GM23338 (cell line): ENCODE data around the gene CHKB. TPM values are rescaled to one million over a fixed set of nuclear protein-coding genes. Genes with fewer than 3 reads are reported as not detected.

Source experiments
- ATAC-seq: fragments of 200-7000 bp; cut with Tn5 transposase; 3 replicates; pipeline ENCODE4 v1.9.1; 2020
- DNase-seq: peaks from one replicate; pipeline ENCODE4 v3.0.0-alpha.2; 2015; ENCODE audit warnings: low spot score
- H2AFZ ChIP-seq: fragments of 200-600 bp; sonication (generic); 2 replicates; pipeline ENCODE4 v1.8.0; 2016; ENCODE audit warnings: antibody characterized with exemption, mild to moderate bottlenecking, moderate library complexity
- H3F3A ChIP-seq: fragments of 200-600 bp; sonication (generic); replicated peaks from 2 replicates; pipeline ENCODE4 v1.8.0; 2017; ENCODE audit warnings: antibody characterized with exemption, mixed run types, low read depth
- H3K27ac ChIP-seq: fragments of 200-600 bp; sonication (generic); 2 replicates; pipeline ENCODE4 v1.6.1; 2016; ENCODE audit warnings: low read depth
- H3K27me3 ChIP-seq: fragments of 200-600 bp; sonication (generic); 2 replicates; pipeline ENCODE4 v1.8.0; 2016; ENCODE audit warnings: mild to moderate bottlenecking, mixed run types, moderate library complexity; ENCODE audit not compliant: insufficient read depth
- H3K36me3 ChIP-seq: fragments of 200-600 bp; sonication (generic); 2 replicates; pipeline ENCODE4 v1.8.0; 2016; ENCODE audit warnings: mild to moderate bottlenecking; ENCODE audit not compliant: insufficient read depth
- H3K4me1 ChIP-seq: fragments of 200-600 bp; sonication (generic); 2 replicates; pipeline ENCODE4 v1.8.0; 2016; ENCODE audit warnings: mild to moderate bottlenecking, moderate library complexity; ENCODE audit not compliant: insufficient read depth
- H3K4me2 ChIP-seq: fragments of 200-600 bp; sonication (generic); 2 replicates; pipeline ENCODE4 v1.7.1; 2017; ENCODE audit warnings: mixed run types
- H3K4me3 ChIP-seq: fragments of 200-600 bp; sonication (generic); 2 replicates; pipeline ENCODE4 v1.6.1; 2016; ENCODE audit warnings: mixed run types
- H3K79me2 ChIP-seq: fragments of 200-600 bp; sonication (generic); replicated peaks from 2 replicates; pipeline ENCODE4 v1.8.0; 2017; ENCODE audit warnings: mild to moderate bottlenecking; ENCODE audit not compliant: insufficient read depth
- H3K9me2 ChIP-seq: fragments of 200-600 bp; sonication (generic); 2 replicates; pipeline ENCODE4 v1.8.0; 2017; ENCODE audit not compliant: insufficient read depth
- H4K20me1 ChIP-seq: fragments of 200-600 bp; sonication (generic); replicated peaks from 2 replicates; pipeline ENCODE4 v1.8.0; 2017; ENCODE audit warnings: mild to moderate bottlenecking; ENCODE audit not compliant: insufficient read depth
- H3K27ac Mint-ChIP-seq: 2 replicates; pipeline ENCODE4 v1.8.0; 2020; ENCODE audit warnings: inconsistent platforms, mild to moderate bottlenecking, moderate library complexity, mixed read lengths
- H3K27me3 Mint-ChIP-seq: 3 replicates; pipeline ENCODE4 v1.8.0; 2022; ENCODE audit warnings: low read depth, mild to moderate bottlenecking, moderate library complexity, mixed read lengths, inconsistent platforms; ENCODE audit not compliant: insufficient read depth, poor library complexity
- H3K36me3 Mint-ChIP-seq: 3 replicates; pipeline ENCODE4 v1.8.0; 2021; ENCODE audit warnings: low read depth, mild to moderate bottlenecking, inconsistent platforms, moderate library complexity, mixed read lengths
- H3K4me1 Mint-ChIP-seq: 3 replicates; pipeline ENCODE4 v1.8.0; 2020; ENCODE audit warnings: mild to moderate bottlenecking, inconsistent platforms, mixed read lengths
- H3K4me3 Mint-ChIP-seq: 3 replicates; pipeline ENCODE4 v1.8.0; 2021; ENCODE audit warnings: moderate library complexity, mild to moderate bottlenecking, inconsistent platforms, mixed read lengths
- H3K9me3 Mint-ChIP-seq: 3 replicates; pipeline ENCODE4 v1.8.0; 2020; ENCODE audit warnings: moderate library complexity, mild to moderate bottlenecking, inconsistent platforms, mixed read lengths
- CTCF ChIP-seq, 2 experiments: fragments of 200-600 bp in 1 of 2; sonication (generic) in 1 of 2; conservative IDR thresholded peaks; 2 replicates each; pipeline versions ENCODE4 v1.5.1 to v1.6.1; 2016 to 2017; ENCODE audit warnings: antibody characterized with exemption in 2 of 2, low read depth in 2 of 2, mild to moderate bottlenecking in 2 of 2, moderate library complexity in 1 of 2
- EZH2 ChIP-seq: fragments of 200-600 bp; sonication (generic); IDR thresholded peaks from one replicate; pipeline ENCODE4 v1.8.0; 2017; ENCODE audit warnings: antibody characterized with exemption, mild to moderate bottlenecking, low read depth; ENCODE audit not compliant: unreplicated experiment
- EZH2phosphoT487 ChIP-seq: fragments of 200-600 bp; sonication (generic); IDR thresholded peaks from one replicate; pipeline ENCODE4 v1.8.1; 2018; ENCODE audit warnings: antibody characterized with exemption; ENCODE audit not compliant: unreplicated experiment
- JUNB ChIP-seq: IDR thresholded peaks from one replicate; pipeline ENCODE4 v1.6.1; 2016; ENCODE audit warnings: antibody characterized with exemption; ENCODE audit not compliant: unreplicated experiment
- NANOG ChIP-seq: IDR thresholded peaks from 2 replicates; pipeline ENCODE4 v1.6.1; 2016; ENCODE audit warnings: antibody characterized with exemption, borderline replicate concordance
- REST ChIP-seq: IDR thresholded peaks from one replicate; pipeline ENCODE4 v1.6.1; 2018; ENCODE audit warnings: antibody characterized with exemption; ENCODE audit not compliant: unreplicated experiment
- STAT1 ChIP-seq: IDR thresholded peaks from one replicate; pipeline ENCODE4 v1.6.1; 2016; ENCODE audit warnings: antibody characterized with exemption; ENCODE audit not compliant: unreplicated experiment
- ZNF114 ChIP-seq: fragments of 250-450 bp; sonication (Bioruptor Pico); IDR thresholded peaks from 2 replicates; pipeline ENCODE4 v1.5.0; 2020; ENCODE audit warnings: mild to moderate bottlenecking, moderate library complexity
- ZNF331 ChIP-seq: fragments of 250-450 bp; sonication (Bioruptor Pico); IDR thresholded peaks from 2 replicates; pipeline ENCODE4 v1.5.0; 2020; ENCODE audit warnings: low read depth, mild to moderate bottlenecking, moderate library complexity
- polyA plus RNA-seq: library from polyadenylated mRNA; unstranded; fragments of >200 nt; fragmentation: Nextera tagmentation; extraction: Ambion mirVana; gene quantifications from 2 replicates; pipeline ENCODE4 v1.2.1, GENCODE V29; 2016
- total RNA-seq: library from RNA; depleted of rRNA; stranded (reverse); fragments of >200 nt; shearing (Covaris generic); gene quantifications from 2 replicates; pipeline ENCODE4 v1.2.3, GENCODE V29; 2014

CHKB gene
- total and polyA plus RNA-seq, 2 experiments from 2014 or later: 51.2 to 61.6 TPM

- Histone ChIP-seq H2AFZ (no peak overlapping the region), H3K79me2 (no peaks in the 10 kb centered on the region), H4K20me1 (no peaks in the 10 kb centered on the region), H3K36me3 (no peaks in the 10 kb centered on the region), H3K4me3 (no peak overlapping the region), H3K9me2 (no peaks in the 10 kb centered on the region), H3K27ac (no peak overlapping the region), H3F3A (0 out of 2 replicates have a peak, but pooled peaks cover 5% of the 10 kb centered on the region), H3K4me2 (no peak overlapping the region), H3K27me3 (peaks cover 9% of the 10 kb centered on the region; the same call in 1 of the 2 replicates), H3K4me1 (peaks cover 5% of the 10 kb centered on the region)
- no peaks in the 10 kb centered on the region for H3K36me3 Mint-ChIP-seq
- TF ChIP-seq ZNF114 (CRISPR knock-in tag) (no peak), CTCF (conservative IDR thresholded peaks at IDR 0.05; ENCODE audit: low read depth in 2 of 2) (peak; percentile 52 to 64)
- DNase-seq: no peak
- H3K9me3 Mint-ChIP-seq: no peaks in the 10 kb centered on the region
- H3K27me3 Mint-ChIP-seq: peaks cover 14% of the 10 kb centered on the region
- peak; percentile 8; the same call in 1 of the 3 replicates for ATAC-seq
- peak overlapping the region; percentile 46; the same call in 2 of the 3 replicates for H3K4me3 Mint-ChIP-seq
- H3K27ac Mint-ChIP-seq: no peak overlapping the region
- peaks cover 22% of the 10 kb centered on the region for H3K4me1 Mint-ChIP-seq
These were observed 39.5 kb upstream of the CHKB start for GRCh38 chr22:50621948-50622722.

- Histone ChIP-seq H2AFZ (no peak overlapping the region), H3K27me3 (peaks cover 9% of the 10 kb centered on the region; the same call in 1 of the 2 replicates), H3K79me2 (no peaks in the 10 kb centered on the region), H3K4me2 (no peak overlapping the region), H3K36me3 (no peaks in the 10 kb centered on the region), H3K4me3 (no peak overlapping the region), H3K9me2 (no peaks in the 10 kb centered on the region), H3K4me1 (peaks cover 4% of the 10 kb centered on the region; the same call in 1 of the 2 replicates), H4K20me1 (no peaks in the 10 kb centered on the region), H3F3A (0 out of 2 replicates have a peak, but pooled peaks cover 5% of the 10 kb centered on the region), H3K27ac (no peak overlapping the region)
- no peak for ATAC-seq
- H3K27ac Mint-ChIP-seq: no peak overlapping the region
- no peaks in the 10 kb centered on the region for H3K36me3 Mint-ChIP-seq
- DNase-seq: no peak
- H3K4me1 Mint-ChIP-seq: peaks cover 22% of the 10 kb centered on the region
- H3K4me3 Mint-ChIP-seq: peak overlapping the region; percentile 46; the same call in 1 of the 3 replicates
- peaks cover 14% of the 10 kb centered on the region for H3K27me3 Mint-ChIP-seq
- H3K9me3 Mint-ChIP-seq: no peaks in the 10 kb centered on the region
- TF ChIP-seq NANOG (no peak), EZH2 (no peak), ZNF331 (CRISPR knock-in tag) (no peak), EZH2phosphoT487 (no peak), REST (no peak), JUNB (no peak), STAT1 (no peak), CTCF (conservative IDR thresholded peaks at IDR 0.05; ENCODE audit: low read depth in 2 of 2) (no peak), ZNF114 (CRISPR knock-in tag) (no peak)
These were observed 38.8 kb upstream of the CHKB start for GRCh38 chr22:50621356-50621880.
